Kidney glomerular epithelial cell (primary cell): ENCODE results near the gene DDR2.
"Not testable (repeated sequence)": the region's sequence is repeated elsewhere in the genome, so short reads cannot be mapped to it uniquely, and the experiment has no call there.

Experiments
- DNase-seq: peaks from one replicate; lab custom pipeline; 2025; lab: John Stamatoyannopoulos, UW

The DDR2 gene

DNA sequence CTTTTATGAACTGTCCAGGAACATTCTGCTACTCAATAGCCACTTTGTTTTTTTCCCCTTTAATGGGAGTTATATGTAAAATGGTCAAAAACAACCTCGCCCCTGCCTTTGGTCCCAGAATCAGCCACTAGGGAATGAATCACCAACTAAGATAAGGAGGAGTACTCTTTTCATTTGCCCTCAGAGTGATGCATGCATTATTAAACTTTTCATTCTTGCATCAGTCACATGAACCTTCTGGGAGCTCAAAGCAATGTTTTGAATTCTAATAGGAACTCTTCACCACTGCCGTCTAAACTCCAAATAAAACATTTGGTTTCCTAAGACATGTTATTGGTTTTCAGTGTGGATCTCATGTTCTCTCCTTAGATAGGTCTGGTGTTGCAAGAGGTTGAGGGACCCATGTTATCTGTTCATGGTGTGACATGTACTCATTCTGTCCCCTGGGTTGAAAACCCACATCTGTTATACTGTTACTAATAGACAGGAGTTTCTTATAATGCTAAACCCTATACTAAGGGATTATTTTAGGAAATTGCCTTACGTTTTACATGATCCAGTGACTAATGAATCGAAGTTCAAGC is 140.4 kb downstream of the DDR2 start:
- DNase-seq = no peak

DNA sequence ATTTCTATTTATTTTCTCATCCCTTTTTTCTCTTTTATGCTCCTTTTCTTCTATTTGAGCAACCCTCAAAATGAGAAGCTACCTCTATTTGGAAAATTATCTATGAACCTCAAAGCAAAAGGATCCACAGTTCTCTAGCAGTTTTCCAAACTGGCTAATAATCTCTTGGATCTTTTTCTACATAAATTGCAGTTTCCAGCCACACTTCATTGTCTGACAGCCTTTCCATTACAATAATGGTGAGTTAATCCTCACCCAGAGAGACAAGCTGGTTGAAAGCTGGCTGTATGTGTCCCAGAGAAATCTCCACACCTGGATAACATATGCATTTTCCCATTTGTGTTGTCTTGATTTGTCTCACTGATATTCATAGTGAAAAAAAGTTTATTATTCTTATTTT is 141.7 kb downstream of the DDR2 start:
- no peak for DNase-seq

DNA sequence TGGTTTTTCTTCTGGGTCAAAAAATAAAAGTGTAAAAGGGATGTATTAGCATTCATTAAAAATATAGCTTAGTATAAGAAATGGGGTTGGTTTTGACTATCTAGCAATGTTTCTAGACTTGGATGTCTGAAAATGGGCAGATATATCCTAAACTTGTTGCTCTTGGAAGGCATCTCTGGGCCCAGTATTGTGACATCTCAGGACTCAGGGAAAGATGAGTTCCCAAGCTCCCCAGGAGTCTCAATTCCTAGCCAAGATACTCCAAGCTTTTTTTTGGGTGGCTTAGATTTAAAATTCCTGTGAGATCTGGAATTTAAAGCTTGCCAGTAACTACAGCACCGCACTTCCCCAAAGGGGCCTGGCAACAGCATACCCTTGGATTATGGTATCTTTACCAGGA is 146.8 kb downstream of the DDR2 start:
- DNase-seq = no peak

DNA sequence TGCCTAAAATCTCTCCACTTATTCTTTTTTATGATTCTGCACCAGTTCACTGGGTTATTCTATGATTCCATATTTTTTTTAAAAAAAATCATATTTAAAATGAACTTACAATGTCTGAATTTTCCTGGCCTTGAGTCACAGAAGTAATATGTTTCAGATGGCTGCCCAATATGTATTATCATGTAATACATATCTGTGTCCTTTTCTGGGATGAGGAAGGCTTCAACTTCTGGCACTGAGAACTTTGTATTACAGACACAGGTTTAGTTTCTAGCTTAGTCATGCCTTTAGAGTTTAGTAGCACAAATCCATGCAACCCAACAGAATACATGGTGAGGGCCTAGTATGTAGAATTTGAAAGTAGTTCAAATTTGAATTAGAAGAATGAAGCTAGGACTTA is 150.4 kb downstream of the DDR2 start:
- DNase-seq = no peak

DNA sequence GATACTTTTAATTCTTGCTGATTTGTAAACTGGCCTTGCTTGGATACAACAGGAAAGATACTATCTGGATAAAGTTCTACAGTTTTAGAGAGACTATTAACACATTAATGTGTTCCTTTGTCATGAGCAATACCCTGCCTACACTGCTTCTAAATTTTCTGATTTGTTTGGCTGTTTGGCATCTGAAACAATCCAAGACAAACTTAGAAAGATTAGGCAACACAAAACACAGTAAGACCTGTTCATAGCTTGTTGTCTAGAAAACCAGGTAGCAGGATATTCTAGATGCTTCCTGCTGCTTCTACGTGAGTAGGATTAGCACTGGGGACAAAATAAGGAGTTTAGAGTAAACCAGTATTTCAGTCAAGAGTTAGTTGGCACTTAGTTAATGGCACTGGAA is 152.7 kb downstream of the DDR2 start:
- DNase-seq = not testable (repeated sequence)

DNA sequence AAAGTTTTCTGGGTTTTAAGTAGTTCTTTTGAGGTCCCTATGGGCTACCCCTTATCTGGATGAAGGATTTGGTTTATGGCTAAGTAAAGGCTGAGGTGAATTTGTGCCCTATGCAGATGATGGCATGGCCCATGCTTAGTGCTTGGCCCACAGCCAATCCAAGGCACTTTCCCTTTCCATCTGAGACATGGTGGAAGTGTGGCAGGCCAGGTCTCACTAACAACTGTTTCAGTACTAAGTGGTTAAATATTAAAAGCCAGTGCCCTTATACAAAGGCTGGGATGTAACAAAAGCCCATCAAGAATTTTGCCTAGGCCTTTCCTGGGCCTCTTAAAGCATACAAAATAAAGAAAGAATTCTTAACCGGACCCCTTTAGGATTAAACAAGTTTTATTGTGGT is 156.5 kb downstream of the DDR2 start:
- not testable (repeated sequence) for DNase-seq

DNA sequence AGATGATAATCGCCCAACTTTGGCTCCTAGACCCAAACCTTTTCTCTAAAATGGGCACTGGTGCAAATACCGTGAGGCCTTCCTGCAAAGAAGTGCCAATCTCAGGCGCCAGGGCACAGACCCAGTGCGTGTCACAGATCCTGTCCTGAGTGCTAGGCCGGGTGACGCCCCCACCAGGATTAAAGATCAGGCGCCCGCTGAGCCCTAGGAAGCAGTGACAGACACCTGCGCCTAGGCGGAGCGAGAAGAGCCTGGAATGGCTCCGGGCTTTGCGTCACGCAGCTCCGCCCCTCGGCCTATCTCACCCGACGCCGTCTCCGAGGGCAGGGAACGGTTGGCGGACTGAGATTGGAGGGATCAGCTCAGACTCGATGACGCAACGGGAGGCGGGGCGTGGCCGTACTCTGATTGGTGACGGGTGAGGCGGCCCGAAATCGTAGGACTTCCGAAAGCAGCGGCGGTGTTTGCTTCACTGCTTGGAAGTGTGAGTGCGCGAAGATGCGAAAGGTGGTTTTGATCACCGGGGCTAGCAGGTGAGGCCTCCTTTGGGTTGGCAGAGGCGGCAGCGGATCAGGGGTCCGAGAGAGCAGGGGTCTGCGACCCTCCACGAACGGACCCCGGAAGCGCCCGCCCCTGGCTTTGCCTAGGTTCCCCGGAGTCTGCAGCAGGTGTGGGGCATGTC is 158.2 kb downstream of the DDR2 start, which contains the start of gene HSD17B7:
Gene HSD17B7 (plus strand): TSS at position 400 of the 682 bp plus-strand sequence. CDS start 99 bp downstream, at position 499.
- DNase-seq = peak; percentile 32

DNA sequence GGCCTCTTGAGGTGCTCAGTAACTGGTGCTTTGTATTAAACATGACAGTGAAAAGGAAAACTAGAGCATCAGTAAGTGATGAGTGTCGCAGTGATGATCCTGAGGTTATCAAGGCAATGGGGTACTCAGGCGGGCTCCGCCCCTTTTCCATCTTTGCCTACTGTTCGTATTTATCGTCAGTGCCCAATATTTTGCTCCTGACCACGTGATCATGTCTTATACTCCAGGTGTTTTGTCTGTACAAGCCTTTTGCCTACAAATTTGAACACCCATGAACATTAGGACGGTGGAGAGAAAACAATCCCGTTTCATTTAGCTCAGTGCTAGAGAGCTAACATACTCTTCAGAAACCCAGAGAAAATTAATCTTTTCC is 158.7 kb downstream of the DDR2 start:
- DNase-seq = not testable (repeated sequence)

DNA sequence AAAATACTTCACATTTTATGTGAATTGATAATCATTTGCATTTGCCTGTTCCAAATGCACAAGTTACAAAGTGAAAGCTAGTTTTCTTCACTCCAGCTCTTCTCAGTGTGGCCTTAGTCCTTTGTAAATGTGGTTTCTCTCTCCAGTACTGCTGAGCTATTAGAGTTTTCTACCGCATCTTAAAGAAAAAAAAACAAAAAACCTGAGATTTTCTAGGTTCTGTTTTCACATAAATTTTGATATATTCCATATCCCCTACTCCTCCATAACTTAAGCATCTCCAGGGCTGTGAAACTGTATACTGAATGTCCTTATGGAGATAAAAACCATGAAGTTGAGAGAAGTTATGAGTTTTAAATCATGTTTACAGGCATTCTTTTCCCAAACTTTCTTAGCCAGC is 162.0 kb downstream of the DDR2 start:
- DNase-seq = not testable (repeated sequence)

DNA sequence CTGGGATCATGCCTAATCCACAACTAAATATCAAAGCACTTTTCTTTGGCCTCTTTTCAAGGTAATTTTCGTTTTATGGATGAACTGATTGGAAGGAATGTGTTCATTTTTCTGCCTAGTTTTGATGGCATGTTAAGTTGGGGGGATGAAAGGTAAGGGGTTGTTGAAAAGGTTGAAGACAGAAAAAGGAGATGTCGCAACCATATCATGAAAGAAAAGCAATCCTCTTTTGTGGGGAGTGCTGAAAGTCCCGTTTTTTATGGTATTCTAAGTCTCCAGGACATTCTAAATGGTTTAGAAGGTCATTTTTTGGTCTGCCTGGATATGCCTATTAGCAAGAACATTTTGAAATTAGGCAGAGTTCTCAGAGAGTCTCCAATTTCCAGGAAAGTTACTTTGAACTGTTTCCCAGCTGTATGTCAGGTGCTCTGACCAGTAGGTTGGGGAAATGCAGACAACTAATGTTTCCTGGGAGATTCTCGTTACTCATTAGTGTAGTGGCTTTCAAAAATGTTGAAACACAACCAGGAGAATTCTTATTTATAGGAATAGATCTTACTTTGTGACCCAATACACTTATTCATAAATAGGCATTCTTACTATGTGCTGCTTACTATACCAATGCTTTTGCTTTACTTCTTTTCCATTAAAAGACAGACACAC is 164.5 kb downstream of the DDR2 start:
- DNase-seq = not testable (repeated sequence)

DNA sequence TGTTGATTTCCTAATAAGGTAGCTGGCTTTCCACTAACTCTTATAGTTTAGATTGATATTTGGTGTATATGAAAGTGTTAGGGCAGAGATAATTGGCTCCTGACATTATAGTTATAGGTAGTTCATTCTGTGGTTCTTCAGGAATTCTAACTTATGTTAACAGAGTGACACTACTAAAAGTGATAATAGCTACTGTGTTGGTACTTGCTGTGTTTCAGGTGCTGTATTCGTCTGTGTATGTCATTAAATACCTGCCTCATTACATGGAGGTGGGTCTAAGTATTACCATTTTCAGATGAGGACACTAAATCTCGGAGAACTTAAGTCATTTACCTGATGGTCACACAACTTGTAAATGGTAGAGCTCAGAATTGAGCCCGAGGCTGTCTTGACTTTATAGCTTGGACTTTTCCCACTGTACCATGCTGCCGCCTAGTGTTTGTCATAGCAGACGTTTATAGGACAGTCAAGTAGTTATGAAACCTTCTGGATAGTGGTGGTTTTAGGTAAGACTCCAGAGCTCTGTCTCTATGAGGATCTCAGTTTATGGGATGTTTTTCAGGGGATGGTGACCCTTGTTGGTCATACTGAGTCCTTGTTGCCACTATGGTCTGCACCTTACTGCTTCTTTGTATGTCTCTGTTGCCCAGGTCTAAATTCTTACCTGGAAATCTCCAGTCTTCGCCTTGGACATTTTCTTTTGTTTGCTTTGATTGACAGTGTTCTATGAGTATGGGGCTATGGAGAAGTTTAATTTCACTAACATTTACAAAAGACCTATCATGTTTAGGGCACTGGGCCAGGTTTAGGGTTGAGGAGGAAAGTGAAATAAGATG is 167.9 kb downstream of the DDR2 start:
- DNase-seq = peak; percentile 72

DNA sequence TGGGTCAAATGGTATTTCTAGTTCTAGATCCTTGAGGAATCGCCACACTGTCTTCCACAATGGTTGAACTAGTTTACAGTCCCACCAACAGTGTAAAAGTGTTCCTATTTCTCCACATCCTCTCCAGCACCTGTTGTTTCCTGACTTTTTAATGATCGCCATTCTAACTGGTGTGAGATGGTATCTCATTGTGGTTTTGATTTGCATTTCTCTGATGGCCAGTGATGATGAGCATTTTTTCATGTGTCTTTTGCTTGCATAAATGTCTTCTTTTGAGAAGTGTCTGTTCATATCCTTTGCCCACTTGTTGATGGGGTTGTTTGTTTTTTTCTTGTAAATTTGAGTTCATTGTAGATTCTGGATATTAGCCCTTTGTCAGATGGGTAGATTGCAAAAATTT is 175.2 kb downstream of the DDR2 start:
- DNase-seq = not testable (repeated sequence)

DNA sequence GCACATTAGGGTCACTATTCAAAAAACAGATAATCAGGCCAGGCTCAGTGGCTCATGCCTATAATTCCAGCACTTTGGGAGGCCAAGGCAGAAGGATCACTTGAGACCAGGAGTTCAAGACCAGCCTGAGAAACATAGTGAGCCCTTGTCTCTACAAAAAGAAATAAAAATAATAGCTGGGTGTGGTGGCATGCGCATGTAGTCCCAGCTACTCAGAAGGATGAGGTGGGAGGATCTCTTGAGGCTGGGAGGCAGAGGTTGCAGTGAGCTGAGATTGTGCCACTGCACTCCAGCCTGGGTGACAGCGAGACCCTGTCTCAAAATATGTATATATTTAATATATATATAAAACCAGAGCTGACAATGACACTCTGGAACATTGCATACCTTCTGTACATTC is 180.1 kb downstream of the DDR2 start:
- not testable (repeated sequence) for DNase-seq

DNA sequence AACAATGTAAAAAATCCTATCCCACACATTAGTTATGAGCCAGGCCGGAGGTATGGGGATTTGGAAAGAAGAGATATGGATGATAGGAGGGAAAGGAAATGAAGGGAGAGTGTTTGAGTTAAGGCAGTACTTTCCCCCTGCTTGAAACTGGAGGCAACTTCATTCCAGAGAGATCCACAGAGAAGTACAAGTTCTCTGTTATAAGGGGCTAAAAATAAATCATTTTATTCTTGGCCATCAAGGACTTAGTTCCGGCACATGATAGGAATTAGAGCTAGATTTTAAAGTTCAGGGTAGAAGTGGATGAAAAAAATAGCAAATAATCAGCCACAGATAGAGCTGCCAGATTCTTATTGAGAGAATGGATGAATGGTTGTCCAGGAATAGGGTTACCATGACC is 185.9 kb downstream of the DDR2 start:
- DNase-seq = not testable (repeated sequence)

DNA sequence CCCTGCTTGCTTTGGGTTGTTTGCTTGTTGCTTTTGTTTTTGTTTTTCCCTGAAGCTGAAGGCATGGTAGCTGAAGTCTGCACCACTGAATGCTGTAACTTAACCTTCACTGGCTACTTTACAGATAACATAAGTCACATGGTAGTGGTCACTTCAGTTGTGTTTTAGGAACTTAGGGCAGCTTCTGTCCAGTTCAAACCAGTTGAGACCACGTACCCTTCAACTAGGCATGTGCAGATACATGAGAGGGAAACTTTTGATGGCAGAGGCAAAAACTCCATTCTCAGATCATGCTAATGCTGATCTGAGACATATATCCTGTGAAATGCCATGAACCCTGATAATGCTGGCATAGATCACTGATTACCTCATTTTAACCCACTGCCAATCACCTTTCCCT is 186.4 kb downstream of the DDR2 start:
- DNase-seq = not testable (repeated sequence)

DNA sequence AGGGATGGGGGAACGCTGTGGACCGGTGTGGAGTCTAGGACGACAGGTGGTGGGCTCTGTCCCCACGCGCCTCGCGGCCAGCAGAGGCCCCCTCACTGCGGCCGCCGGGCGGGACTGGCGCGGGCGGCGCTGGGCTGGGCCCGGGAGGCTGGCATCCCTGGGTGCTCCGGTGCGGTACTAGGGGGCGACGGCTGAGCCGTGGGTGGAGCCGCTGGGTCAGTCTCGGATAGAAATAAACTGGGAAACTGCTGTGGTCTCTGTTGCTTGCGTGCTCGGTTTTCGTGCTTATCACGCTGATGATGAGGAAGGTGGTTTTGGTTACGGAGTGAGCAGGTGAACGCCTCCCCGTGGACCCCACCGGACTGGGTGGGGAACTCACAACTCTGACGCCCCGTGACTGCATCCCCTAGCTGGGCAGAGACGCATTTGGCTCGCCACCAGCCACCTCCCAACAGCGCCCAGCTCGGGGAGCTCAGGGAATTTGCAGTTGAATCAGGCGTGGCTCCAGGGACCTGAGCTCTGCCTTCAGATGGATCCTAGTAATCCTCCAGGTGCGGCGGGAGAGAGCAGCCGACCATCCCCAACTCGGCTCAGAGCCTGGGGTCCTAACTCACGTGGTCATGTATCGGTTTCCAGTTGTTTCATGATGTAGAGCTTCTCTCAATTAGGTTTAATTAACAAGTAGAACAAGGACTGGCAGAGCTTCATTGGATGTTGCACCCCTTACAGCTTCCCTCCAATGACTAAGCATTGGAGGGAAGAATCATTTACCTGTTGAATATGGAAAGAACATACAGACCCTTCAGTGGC is 190.3 kb downstream of the DDR2 start:
- peak; percentile 8 for DNase-seq

DNA sequence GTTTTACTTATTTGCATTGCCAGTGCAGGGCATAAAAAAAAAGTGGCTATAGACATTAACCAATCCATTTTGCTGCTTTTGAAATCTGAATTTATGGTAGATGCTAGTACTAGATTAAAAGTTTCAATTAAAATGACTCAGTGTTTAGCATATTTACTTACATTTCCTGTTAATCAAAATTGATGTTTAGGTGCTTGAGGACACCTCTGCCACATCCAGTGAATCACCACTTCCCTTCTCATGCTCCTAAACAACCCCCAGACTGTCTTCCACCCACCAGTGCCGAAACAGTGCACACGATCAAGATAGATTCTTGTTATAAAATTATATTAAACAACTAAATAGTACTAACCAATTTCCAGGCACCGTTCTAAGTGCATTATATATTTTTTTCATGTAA is 191.0 kb downstream of the DDR2 start:
- no peak for DNase-seq

DNA sequence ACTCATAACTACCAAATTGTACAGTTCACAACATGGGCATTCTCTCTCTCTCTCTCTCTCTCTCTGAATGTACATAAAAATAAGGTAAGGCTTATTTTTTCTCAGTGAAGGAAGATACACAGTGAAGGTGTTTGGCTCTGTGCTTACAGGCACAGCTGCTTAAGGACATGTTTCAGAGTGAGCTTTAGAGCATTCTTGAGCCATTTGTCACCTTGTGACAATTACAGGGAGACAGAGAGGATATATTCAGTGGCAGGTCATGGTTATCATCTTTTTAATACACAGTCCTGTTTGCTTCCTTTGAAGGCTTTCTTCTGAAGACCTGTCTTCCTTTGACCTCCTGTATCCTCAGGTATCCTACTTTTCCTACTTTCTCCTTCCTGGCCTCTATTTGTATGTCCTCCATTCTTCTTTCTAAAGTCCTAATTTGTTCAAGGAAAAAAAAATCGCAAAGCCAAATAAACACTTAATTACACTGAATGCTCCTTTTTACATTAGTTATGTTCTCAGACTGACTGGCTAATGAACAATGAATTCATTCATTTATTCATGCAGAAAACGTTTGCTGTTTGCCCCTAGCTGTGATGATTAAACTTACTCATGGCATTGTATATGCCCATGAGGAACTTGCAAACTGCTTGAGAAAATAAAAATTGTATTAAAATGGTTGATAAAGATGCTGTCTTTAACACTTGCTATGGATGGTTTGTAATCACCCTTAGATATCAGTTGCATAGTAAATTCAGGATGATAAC is 191.7 kb downstream of the DDR2 start:
- DNase-seq = no peak

DNA sequence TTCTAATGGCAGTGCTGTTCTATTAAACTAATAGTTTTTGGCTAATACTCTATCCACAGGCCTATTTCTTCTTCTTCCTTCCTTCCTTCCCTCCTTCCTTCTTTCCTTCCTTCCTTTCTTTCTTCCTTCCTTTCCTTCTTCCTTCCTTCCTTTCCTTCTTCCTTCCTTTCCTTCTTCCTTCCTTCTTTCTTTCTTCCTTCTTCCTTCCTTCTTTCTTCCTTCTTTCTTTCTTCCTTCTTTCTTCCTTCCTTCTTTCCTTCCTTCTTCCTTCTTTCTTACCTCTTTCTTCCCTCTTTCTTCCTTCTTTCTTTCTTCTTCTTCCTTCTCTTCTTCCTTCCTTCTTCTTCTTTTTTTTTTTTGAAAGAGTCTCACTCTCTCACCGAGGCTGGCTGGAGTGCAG is 197.0 kb downstream of the DDR2 start:
- DNase-seq = no peak

DNA sequence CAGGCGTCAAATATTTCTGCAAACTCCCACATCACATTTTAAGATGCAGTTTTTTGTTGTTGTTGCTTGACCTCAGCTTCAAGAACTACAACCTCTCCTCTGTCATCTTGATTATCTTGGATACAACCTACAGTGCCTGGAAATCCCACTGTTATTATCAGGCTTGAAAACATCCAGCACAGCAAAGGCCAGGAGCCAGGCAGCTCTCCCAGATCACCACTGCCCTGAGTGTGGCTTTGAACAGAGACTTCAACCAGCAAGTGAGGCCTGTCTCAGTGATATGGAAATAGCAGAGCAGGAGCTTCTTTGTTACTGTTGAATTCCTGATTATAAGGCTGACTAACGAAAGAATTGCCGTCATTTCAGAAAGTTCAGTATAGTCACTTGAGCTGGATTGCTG is 200.2 kb downstream of the DDR2 start:
- no peak for DNase-seq
